OCI-M1 (cell line): Measurements from ENCODE around the gene TGFBR3L.

ENCODE experiments used
- DNase-seq: peaks from one replicate; lab custom pipeline; 2025; lab: John Stamatoyannopoulos, UW

The TGFBR3L gene

GRCh38 chr19:7904074-7905020 is 10.3 kb upstream of the TGFBR3L start:
- DNase-seq, result peak; percentile 76

- DNase-seq, result no peak
Measured at GRCh38 chr19:7905268-7905667, 9.4 kb upstream of the TGFBR3L start.

GRCh38 chr19:7905859-7906258 is 8.8 kb upstream of the TGFBR3L start:
- DNase-seq, result no peak

GRCh38 chr19:7907122-7907521 is 7.5 kb upstream of the TGFBR3L start:
- DNase-seq, result no peak

- DNase-seq, result no peak
Measured at GRCh38 chr19:7907544-7907943, 7.1 kb upstream of the TGFBR3L start.

GRCh38 chr19:7908078-7908699 is 6.4 kb upstream of the TGFBR3L start:
- DNase-seq, result no peak

- no peak for DNase-seq
Measured at GRCh38 chr19:7908742-7909461, 5.7 kb upstream of the TGFBR3L start.

GRCh38 chr19:7909471-7910067 is 5.1 kb upstream of the TGFBR3L start:
- DNase-seq, result no peak

- no peak for DNase-seq
Measured at GRCh38 chr19:7910321-7911161, 4.1 kb upstream of the TGFBR3L start.

- DNase-seq, result no peak
Measured at GRCh38 chr19:7911508-7912143, 3.0 kb upstream of the TGFBR3L start.

GRCh38 chr19:7912144-7912696 is 2.4 kb upstream of the TGFBR3L start:
- DNase-seq, result no peak

- no peak for DNase-seq
Measured at GRCh38 chr19:7912697-7913564, 1.7 kb upstream of the TGFBR3L start.

- DNase-seq, result no peak
Measured at GRCh38 chr19:7913652-7914051, 978 bp upstream of the TGFBR3L start.

GRCh38 chr19:7914099-7914498 is 531 bp upstream of the TGFBR3L start:
- no peak for DNase-seq

GRCh38 chr19:7915250-7916102 is 846 bp downstream of the TGFBR3L start:
- DNase-seq, result no peak

- DNase-seq, result peak; percentile 66
Measured at GRCh38 chr19:7916103-7916954, 1.7 kb downstream of the TGFBR3L start.

- DNase-seq, result peak; percentile 51
Measured at GRCh38 chr19:7916955-7917266, 2.3 kb downstream of the TGFBR3L start.
